ENCODE results near the gene UNC93B1. TPM values are rescaled to one million over a fixed set of nuclear protein-coding genes. Genes with fewer than 3 reads are reported as not detected.

UNC93B1 gene
- total and polyA plus RNA-seq, 2 of the 8 experiments (the other 6 are each of a cell fraction or from before 2014, with no cell fraction given) = 18.9 to 34.3 TPM

DNA sequence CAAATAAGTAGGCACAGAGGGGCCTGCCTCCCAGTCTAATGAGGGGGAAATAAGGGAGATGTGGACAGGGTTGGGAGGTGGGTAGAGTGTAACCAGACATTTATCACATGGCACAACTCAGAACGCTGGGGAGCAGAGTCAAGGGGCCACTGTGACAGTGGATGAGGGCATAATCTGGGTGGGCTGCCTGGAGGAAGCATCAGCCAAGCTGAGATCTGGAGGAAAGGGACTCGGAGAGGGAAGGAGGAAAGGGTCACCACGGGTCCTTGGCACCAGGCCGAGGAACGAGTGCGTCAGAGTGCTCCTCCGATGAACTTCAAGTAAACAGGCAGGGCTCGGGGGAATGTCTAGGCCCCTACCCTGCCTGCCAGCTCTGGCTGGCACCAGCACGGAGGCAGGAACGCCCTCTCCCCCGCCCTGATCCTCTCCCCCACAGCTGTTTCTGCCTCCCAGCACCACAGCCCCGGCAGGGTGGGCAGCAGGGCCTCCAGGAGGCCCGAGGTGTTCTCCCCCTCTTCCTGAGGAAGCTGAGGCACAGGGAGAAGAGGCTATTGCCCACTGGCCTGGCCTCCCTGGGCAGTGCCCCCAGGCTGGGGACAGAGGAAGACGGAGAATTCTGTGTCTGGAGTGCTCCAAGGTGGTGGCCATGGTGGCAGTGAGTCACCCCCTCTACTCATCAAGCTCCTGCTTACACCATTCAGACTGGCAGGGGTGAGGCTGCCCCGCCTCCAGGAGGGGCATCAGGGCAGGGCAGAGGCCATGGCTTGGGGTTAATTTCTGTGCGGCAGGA is 10.5 kb upstream of the UNC93B1 start:
- CTCF ChIA-PET (ENCODE audit: partially characterized antibody) = interaction anchor here (0.6 to 1.5 kb wide), 2 partner anchors 17 to 32 kb away, joined by 4 to 5 read pairs; no protein-coding TSS in a partner anchor
- 86% methylated on average over 12 of the region's 16 CpGs; no CpG with 5 or more reads in 1 of the 2 experiments for WGBS, 2 experiments (ENCODE audit: extremely low coverage in 1 of 2, insufficient coverage in 1 of 2, insufficient read length in 1 of 2, insufficient replicate concordance in 2 of 2, low coverage in 1 of 2, low lambda C conversion rate in 2 of 2, missing lambda C conversion rate in 1 of 2)
- H3K4me2 ChIP-seq (ENCODE audit: insufficient read depth in 1 of 2, low read depth in 2 of 2, low read length in 2 of 2) = no peak overlapping the region

More for the DNA sequence above, 10.5 kb upstream of the UNC93B1 start:
- H3K27ac ChIP-seq (ENCODE audit: low read depth, low read length) = no peak overlapping the region
- DNase-seq (ENCODE audit: low read depth in 1 of 2, low spot score in 2 of 2) (no peak), FAIRE-seq (no peak)
- H3K4me3 ChIP-seq (ENCODE audit: extremely low read depth in 1 of 4, insufficient read depth in 2 of 4, low read depth in 3 of 4, low read length in 4 of 4) = no peak overlapping the region
- no peak overlapping the region for H4K91ac ChIP-seq (replicated peaks; ENCODE audit: insufficient read length, low read length)
- H4K8ac ChIP-seq (ENCODE audit: extremely low read depth, insufficient read depth, low read length) = peak overlapping the region; percentile 35
- H3K18ac ChIP-seq (ENCODE audit: extremely low read depth, low read length) = no peak overlapping the region
- no peak overlapping the region for H3K4ac ChIP-seq (replicated peaks; ENCODE audit: insufficient read length, low read depth, low read length)
- H3K9ac ChIP-seq (replicated peaks in 1 of 4; ENCODE audit: extremely low read depth in 1 of 4, low read depth in 3 of 4, low read length in 3 of 4) = no peak overlapping the region
- H2BK12ac ChIP-seq (ENCODE audit: low read depth, low read length) = 0 out of 2 replicates have a peak overlapping the region, but pooled peaks have one; percentile 7
- H3K9me3 ChIP-seq (ENCODE audit: insufficient read depth in 2 of 2, low read depth in 1 of 2, low read length in 1 of 2) = no peaks in the 10 kb centered on the region
- no peak overlapping the region for H2AFZ ChIP-seq (ENCODE audit: low read length)
- H4K5ac ChIP-seq (ENCODE audit: insufficient read length, low read depth, low read length) = no peak overlapping the region
- H2BK20ac ChIP-seq (ENCODE audit: low read length) = no peak overlapping the region
- no peak overlapping the region for H2BK15ac ChIP-seq (ENCODE audit: low read length)
- H2AK5ac ChIP-seq (ENCODE audit: low read depth, low read length) = no peak overlapping the region
- H3K23me2 ChIP-seq (ENCODE audit: low read depth, low read length) = no peaks in the 10 kb centered on the region
- POLR2A ChIA-PET (ENCODE audit: partially characterized antibody) = interaction anchor here (1.0 to 2.8 kb wide), 3 partner anchors 14 to 23 kb away, joined by 3 to 14 read pairs (median 4); partner anchors contain the start of gene TCIRG1
- no peak overlapping the region for H3K23ac ChIP-seq (ENCODE audit: insufficient read length)
- H4K20me1 ChIP-seq (replicated peaks in 1 of 2; ENCODE audit: control insufficient read depth in 1 of 2, insufficient read depth in 2 of 2, low read length in 2 of 2) = no peaks in the 10 kb centered on the region
- H3K56ac ChIP-seq (replicated peaks; ENCODE audit: insufficient read length, low read depth, low read length) = no peak overlapping the region
- H3K4me1 ChIP-seq (replicated peaks in 1 of 4; ENCODE audit: control insufficient read depth in 3 of 4, insufficient read depth in 4 of 4, low read length in 3 of 4) = peaks cover 0 to 17% (median 12%) of the 10 kb centered on the region in 4 experiments; a peak in 6 of 7 replicates
- no peak overlapping the region for H3K14ac ChIP-seq (ENCODE audit: insufficient read length)
- no peaks in the 10 kb centered on the region for H3K79me1 ChIP-seq (ENCODE audit: low read depth, low read length)
- no peaks in the 10 kb centered on the region for H3K36me3 ChIP-seq (ENCODE audit: control insufficient read depth in 2 of 4, insufficient read depth in 4 of 4, low read length in 3 of 4)
- no peaks in the 10 kb centered on the region for H3K27me3 ChIP-seq (replicated peaks in 1 of 4; ENCODE audit: control insufficient read depth in 3 of 4, extremely low read depth in 1 of 4, insufficient read depth in 3 of 4, low read length in 3 of 4)
- H2BK120ac ChIP-seq (replicated peaks; ENCODE audit: low read depth, low read length) = no peak overlapping the region
- H2BK5ac ChIP-seq (ENCODE audit: low read depth, low read length) = no peak overlapping the region
- TF ChIP-seq MAX (IDR thresholded peaks at IDR 0.05) = no peak
- TF ChIP-seq CBX5 (IDR thresholded peaks at IDR 0.05; ENCODE audit: low read depth, low read length) = no peak
- H3K79me2 ChIP-seq (ENCODE audit: control insufficient read depth in 1 of 2, insufficient read depth in 2 of 2, low read length in 2 of 2) = no peaks in the 10 kb centered on the region

Measured in H1 (cell line).